GM12872 (cell line): Measurements from ENCODE around the gene GPR18.

Experiments
- CTCF ChIP-seq: IDR thresholded peaks from 3 replicates; pipeline ENCODE4 v1.5.1; 2011; ENCODE audit warnings: low read depth, mild to moderate bottlenecking, low read length, moderate library complexity; ENCODE audit not compliant: insufficient read depth

The GPR18 gene

GRCh38 chr13:99256283-99256682, 1.9 kb downstream of the GPR18 start:
- no peak for TF ChIP-seq CTCF

GRCh38 chr13:99255271-99255670, 2.9 kb downstream of the GPR18 start:
- TF ChIP-seq CTCF: no peak

- TF ChIP-seq CTCF: no peak
These were observed 3.3 kb downstream of the GPR18 start for GRCh38 chr13:99254830-99255229.

GRCh38 chr13:99251921-99252320, 6.3 kb downstream of the GPR18 start:
- TF ChIP-seq CTCF: no peak

GRCh38 chr13:99250982-99251825, 7.0 kb downstream of the GPR18 start:
- TF ChIP-seq CTCF: no peak

GRCh38 chr13:99246100-99246499, 12.1 kb downstream of the GPR18 start:
- no peak for TF ChIP-seq CTCF

- TF ChIP-seq CTCF: no peak
These were observed 20.1 kb downstream of the GPR18 start for GRCh38 chr13:99237981-99238662.
